Cortex of kidney (tissue), 1 donor: Measurements from ENCODE around the gene ZNF532.
"Not testable (repeated sequence)": the region's sequence is repeated elsewhere in the genome, so short reads cannot be mapped to it uniquely, and the experiment has no call there.

Source experiments
- DNase-seq: peaks from one replicate; lab custom pipeline; 2025; lab: John Stamatoyannopoulos, UW

Gene ZNF532

DNA sequence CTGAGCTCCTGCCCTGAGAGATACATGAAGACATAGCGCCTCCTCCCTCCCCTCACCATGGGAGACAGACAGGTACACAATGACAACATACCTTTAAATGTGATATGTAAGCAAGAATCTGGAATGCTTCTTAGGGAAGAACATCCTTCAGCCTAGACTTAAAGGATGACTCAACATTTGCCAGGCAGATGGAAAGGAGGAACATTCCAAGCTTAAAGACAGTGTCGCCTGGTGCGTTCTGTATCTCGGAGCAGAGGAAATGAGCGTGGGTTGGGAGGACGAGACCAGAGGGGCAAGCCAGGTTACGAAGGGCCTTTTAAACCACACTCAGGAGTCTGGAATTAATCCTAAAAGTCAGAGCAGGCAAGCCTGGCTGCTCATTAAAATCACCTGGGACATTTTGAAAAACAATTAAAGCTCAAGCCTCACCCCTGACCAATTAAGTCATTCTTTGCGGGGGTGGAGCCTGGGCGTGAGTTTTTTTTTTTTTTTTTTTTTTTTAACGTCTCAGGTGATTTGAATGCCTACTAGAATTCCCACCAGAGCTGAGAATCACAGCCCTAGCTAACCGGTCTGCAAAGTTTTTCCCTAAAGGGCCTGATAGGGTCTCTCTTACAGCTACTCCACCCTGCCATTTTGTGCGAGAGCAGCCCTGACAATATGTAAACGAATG lies 143.8 kb downstream of the ZNF532 start:
- DNase-seq, result no peak

DNA sequence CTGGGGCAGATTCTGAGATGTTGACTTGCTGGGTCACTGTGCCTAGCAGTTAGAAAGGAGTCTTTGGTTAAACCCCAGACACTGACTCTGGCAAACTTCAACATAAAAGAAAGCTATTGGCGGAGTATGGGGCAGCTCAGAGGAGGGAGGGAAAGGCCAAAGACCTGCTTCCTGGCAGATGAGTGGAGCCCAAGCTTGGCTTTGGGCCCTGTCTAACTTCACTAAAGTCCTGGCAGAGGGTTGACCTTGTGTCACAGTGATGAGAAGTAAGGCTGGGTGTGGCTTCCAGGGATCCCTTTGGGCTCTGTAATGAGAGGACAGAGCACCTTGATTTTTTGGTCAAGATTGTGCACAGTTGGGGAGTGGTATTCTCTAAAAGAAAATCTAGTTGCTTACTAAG lies 145.2 kb downstream of the ZNF532 start:
- no peak for DNase-seq

DNA sequence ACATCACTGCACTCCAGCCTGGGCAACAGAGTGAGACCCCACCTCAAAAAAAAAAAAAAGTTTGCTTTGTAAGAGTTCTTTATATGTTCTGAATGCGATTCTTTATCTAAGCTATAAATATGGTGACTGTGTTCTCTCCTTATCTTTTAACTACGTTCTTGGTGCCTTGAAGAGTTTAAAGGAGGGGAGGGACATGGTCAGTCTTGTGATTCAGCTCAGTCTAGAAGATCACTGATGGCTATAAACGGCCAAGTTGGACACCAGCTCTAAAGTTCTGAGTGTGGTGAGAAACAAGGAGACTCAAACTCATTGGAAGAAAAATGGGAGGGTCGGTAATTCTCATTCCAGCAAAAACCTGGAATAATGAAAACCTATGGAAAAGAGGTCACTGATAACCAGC lies 146.6 kb downstream of the ZNF532 start:
- no peak for DNase-seq

DNA sequence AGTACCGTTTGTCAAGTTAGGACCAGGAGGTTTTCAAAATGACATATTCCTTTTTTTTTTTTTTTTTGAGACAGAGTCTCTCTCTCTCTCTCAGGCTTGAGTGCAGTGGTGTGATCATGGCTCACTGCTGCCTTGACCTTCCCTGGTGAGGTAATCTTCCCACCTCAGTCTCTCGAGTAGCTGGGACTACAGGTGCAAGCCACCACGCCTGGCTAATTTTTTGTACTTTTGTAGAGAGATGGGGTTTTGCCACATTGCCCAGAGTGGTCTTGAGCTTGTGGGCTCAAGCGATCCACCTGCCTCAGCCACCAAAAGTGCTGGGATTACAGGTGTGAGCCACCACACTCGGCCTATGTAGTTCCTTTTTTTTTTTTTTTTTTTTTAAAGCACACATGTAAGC lies 147.1 kb downstream of the ZNF532 start:
- DNase-seq, result no peak

DNA sequence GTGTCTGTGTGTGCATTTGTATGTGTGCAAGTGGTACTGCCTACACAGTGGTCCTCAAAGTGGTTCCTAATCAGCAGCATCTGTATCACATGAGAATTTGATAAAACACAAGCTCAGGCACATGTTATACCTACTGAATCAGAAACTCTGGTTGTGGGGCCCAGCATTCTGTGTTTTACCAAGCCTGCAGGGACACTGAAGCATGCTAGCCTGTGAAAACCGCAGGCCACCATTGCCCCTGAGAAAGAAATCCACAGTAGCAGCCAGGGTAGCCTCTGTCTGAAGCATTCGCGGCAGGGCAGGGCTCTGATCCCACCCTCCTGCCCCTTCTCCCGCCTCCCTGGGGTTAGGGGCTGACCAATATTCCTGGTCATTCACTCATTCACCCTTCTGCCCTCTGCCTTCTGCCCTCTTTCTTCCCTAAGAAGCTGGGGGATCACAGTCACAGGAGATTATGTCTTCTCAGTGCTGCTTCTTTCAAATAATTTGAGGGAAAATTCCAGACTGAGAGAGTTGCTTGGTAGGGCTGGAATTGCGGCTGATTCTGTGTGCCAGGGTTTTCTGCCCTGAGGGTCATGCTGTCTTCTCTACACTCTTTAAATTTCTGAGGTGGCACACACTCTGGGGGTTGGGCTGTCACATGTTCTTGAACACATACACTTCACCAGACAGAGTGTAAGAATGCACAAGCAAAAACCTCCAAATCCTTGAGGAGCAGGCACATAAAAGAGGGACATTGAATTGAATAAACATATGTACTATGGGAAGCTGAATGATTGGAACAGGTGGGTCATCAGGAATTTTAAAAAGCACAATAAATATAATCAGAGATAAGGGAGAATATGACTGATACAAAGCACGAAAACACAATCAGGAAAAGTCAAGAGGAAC lies 148.4 kb downstream of the ZNF532 start:
- no peak for DNase-seq

DNA sequence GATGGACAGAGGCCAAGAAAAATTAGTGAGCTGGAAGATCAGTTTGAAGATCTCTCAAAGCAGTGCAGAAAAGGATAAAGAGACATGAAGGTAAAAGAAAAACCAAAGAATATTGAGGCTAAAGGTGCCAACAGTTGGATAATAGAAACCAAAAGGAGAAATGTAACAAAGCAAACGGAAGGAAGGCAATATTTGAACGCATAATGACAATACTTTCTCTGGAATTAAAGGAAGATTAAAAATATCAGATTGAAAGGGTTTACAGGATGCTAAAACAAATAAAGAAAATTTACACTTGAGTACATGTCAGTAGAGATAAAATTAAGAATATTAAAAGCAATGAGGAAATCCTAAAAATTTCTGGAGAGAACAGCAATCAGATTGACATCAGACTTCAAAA lies 149.1 kb downstream of the ZNF532 start:
- no peak for DNase-seq

DNA sequence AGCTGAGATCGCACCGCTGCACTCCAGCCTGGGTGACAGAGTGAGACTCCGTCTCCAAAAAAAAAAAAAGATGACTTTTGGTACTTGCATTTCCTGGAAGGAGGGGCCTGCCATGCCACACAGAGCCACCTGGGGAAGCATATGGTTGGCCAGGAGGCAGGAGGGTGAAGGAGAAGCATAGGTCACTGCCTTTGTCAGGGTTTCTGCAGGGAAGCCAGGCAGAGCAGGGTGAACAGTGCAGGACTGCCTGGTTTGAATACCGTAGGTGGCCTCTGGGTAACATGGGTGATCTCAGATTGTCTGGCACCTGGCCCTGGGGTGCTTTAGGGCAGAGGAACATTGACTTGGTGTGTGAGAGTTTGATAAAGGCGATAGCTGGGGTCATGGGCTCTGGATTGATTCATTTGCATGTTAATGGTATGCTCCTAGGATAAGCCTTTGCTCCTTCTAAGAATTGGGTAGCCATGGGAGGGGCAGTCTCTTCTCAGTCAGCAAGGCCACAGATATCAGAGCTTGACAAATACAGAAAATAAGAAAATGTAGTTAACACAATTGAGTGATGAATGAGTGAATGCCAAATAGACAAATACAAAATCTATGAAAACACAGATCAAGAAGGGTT lies 151.0 kb downstream of the ZNF532 start:
- DNase-seq, result no peak

DNA sequence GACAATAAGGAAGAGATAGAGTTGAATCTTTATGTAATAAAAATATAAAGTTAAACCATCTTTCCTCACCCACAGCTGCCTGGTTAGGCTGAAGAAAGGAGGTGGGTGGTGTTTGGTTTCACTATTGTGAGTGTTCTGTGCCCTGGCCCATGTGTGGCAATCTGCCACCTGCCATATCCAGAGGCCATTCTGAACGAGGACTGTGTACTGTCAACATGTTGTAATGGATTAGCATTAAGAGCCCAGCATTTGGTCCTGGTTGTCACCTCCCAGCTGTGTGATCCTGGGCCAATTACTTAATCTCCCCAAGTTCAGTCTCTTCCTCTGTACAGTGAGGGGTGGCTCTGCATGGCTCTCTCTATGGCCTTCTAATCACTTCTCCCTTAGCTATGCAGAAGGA lies 156.8 kb downstream of the ZNF532 start:
- no peak for DNase-seq

DNA sequence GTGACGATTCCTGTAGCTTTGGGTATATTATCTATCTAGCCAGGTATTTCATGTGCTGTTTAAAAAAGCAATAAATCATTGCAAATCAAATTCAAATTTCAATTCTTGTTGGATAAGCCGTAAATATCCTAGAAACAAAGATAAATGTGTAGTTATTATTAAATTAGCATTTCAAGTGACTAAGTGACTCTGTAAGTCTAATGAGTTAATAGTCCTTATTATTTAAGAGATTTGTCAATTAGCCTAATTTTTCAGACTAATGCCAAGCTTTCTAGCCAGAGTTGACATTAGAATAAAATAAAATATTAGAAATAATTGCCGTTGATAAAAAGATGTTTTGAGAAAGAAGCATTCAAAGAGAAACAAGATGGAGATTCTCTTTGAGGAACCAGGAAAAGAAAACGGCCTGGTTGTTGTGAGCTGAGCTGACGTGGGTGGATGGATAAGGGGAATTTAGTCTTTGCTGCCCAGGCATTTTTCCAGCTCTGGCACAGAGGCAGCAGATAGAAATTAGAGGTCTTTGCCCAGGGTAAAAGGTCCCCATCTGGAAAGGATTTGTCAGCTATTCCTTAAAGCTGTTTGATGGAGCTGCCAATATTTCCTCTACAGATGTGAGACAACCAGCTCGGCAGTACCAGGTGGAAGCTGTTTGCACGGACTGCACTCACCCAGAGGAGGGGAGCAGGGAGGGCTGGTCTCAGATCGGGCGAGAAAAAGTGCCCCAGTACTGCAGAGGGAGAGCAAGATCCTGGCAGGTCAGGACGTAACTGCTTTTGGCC lies 157.7 kb downstream of the ZNF532 start:
- no peak for DNase-seq

DNA sequence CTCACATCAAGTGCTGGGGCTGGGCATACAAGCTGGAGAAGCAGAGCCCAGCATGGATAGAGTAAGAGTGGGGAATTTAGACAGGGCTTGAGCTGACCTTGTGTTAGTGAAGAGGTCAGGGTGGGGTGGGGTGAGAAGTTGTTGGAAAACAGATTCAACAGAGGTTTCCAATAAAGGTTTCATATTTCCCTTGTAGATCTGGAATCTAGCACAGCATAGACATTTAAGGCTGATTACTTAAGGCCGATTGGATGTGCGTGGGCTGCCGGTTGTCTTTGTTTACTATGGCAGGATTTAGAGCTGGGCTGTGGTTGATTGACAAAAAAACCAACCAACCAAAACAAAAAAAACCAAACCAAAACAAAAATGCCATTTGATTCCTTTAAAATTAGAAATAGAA lies 160.2 kb downstream of the ZNF532 start:
- DNase-seq, result no peak

DNA sequence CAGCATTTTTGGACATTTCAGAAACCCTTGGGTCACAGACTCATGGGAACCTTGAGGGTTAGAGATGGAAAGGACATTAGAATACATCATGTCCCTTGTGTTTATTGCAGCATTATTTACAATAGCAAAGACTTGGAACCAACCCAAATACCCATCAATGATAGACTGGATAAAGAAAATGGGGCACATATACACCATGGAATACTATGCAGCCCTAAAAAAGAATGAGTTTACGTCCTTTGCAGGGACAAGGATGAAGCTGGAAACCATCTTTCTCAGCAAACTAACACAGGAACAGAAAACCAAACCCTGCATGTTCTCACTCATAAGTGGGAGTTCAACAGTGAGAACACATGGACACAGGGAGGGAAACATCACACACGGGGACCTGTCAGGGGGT lies 160.9 kb downstream of the ZNF532 start:
- DNase-seq, result not testable (repeated sequence)

DNA sequence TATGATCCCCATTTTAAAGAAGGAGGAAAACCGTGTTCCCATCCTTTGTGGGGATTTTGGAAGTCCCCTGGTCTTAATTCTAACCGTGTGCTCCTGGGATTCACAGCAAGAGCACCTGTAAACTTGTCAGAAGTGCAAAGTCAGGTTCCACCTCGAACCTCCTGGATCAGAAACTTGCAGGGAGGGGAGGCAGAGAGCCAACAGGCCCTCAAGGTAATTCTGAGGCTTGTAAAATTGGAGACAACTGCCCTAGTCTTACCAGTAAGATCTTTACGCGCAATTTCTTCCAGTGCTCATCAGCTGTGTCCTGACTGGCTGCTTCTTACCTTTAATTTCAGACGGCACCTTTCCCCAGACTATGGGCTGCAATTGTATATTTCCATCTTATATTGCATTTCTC lies 161.7 kb downstream of the ZNF532 start:
- DNase-seq, result no peak

DNA sequence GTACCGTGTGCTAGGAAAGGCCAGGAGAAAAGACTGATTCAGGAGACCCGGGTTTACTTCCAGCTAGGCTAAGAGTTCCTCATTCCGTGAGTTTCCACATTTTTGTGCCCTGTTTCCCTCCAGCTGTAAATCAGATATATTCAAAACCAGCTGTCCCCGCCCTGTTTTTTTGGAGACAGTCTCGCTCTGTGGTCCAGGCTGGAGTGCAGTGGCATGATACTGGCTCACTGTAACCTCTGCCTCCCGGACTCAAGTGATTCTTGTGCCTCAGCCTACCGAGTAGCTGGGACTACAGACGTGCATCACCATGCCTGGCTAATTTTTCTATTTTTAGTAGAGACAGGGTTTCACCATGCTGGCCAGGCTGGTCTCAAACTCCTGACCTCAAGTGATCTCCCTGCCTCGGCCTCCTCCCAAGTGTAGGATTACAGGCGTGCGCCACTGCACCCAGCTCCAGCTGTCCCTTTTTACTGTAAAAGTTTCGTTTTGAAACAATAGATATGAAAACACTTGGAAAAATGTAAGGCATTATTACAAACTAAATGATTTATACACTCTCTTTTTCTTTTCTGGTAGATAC lies 162.2 kb downstream of the ZNF532 start:
- DNase-seq, result no peak

DNA sequence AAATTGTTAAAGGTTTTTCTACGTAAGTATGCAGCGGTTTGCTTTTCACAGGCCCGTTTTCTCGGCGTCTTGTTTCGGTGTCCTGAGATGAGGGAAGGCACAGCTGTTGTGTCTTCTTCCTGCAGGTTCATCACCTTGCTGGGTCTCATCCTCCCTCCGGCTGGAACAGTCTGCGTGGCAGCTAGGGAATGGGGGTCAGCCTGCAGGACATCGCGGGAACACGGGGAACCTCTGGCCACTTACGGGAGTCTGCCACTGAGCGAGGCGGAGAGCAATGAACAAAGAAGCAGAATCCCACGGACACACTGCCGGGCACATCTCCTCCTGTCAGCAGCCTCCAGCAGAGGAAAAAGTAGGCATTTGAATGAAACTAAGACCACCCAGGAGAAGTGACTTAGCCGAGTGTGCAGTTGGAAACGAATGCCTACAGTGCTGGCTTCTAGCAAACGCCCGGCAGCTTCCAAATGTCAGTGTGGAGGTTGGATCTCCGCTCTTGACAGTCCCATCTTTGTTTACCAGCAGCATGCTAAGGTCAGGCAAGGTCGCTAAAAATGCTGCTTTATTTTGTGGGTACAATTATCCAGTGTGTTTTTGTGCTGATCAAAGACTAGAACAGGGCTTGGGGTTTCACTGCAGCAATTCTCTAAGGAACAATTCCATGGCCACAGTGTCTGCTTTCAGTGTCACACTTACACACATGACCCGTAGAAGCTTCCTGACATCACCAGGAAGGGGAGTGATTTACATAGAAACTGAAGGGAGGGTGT lies 165.2 kb downstream of the ZNF532 start:
- DNase-seq, result no peak

DNA sequence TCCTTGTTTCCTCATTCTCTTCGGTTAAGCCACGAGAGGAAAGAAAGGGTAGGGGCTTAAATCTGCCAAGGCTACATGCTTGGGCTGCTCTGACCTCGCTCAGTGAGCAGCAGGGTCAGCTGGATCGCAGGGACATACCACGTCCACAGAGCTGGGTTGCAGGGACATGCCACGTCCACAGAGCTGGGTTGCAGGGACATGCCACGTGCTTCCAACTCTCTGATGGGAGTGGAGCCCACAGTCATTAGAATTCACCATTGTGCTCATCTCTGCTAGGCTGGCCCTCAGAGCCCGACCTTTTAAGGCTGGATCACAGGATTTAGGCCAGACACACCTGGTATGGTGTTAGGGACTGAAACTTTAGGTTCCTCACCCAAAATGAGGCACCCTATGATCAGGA lies 167.6 kb downstream of the ZNF532 start:
- no peak for DNase-seq

DNA sequence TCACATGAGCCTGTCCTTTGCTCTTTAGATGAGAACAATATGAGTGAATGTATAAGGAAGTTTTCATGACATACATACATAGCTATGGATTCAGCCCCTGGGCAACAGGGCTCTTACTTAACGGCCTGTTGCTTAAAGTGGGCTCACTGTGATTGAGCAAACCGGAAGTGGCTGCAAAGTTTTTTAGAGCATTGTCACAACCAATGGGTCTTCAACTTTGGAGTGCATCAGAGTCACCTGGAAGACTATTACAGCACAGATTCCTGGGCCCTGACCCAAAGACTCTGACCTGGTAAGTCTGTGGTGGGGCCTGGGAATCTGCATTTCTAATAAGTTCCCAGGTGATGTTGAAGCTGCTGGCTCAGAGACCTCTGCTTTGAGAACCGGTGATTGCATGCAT lies 168.7 kb downstream of the ZNF532 start:
- DNase-seq, result no peak

DNA sequence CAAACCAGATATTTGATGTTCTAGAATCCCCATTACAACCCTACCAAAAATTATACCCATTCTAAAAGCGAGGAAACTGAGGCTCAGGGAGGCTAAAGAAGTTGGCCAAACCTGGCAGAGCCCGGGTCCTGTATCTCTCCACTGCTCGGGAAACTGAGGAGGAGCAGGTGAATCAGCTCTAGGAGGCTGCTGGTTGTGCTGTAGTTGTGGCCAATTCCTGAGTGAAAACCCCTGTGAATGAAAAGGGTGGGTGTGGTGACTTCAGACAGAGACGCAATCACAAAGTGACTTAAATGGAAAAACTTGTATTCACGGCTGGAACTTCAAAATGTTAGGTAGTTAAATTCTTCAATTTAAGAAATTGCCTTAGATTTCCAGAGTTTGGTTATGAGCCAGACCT lies 169.3 kb downstream of the ZNF532 start:
- DNase-seq, result no peak

DNA sequence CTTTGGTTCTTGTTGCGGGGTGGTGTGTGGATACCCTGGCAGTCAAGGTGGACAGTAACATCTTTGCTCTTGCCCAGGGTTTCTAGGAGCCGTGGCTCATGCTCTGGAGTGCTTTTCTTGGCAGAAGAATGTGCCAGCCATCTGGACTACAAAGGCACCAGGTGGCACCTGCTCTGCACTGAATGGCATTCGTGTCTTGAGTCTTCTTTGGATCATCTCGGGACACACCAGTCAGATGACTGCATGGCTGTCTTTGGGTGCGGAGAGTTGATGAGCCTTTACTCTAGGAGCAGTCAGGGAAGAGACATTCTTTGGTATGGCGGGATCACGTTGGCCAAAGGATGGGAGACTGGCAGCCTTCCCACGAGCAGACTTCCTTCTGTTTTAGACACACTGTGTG lies 170.9 kb downstream of the ZNF532 start:
- no peak for DNase-seq
